ENCODE data around the gene MCC.

DNA sequence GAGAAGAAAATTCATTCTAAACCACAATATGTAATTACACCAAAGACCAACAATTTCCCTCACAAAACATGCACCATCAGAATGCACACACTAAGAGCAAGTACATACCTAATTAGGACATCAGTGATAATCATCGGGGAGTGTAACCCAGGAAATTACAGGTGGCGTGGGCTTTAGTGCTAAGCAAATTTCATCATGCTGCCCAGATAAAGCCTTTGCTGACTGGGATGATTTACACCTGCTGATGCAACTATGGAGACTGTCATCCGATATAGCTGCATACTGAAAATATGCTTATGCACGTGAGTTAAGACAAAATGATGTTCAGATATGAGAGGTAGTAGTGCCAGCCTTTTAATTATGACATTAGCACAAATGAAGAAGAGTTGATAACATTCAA lies 388.4 kb downstream of the MCC start:
- TF ChIP-seq, protein P1, sequence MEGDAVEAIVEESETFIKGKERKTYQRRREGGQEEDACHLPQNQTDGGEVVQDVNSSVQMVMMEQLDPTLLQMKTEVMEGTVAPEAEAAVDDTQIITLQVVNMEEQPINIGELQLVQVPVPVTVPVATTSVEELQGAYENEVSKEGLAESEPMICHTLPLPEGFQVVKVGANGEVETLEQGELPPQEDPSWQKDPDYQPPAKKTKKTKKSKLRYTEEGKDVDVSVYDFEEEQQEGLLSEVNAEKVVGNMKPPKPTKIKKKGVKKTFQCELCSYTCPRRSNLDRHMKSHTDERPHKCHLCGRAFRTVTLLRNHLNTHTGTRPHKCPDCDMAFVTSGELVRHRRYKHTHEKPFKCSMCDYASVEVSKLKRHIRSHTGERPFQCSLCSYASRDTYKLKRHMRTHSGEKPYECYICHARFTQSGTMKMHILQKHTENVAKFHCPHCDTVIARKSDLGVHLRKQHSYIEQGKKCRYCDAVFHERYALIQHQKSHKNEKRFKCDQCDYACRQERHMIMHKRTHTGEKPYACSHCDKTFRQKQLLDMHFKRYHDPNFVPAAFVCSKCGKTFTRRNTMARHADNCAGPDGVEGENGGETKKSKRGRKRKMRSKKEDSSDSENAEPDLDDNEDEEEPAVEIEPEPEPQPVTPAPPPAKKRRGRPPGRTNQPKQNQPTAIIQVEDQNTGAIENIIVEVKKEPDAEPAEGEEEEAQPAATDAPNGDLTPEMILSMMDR (IDR thresholded peaks at IDR 0.05) = no peak
- no peak for TF ChIP-seq POLR2A (IDR thresholded peaks at IDR 0.05)
